ENCODE data around the gene METTL25B.

DNA sequence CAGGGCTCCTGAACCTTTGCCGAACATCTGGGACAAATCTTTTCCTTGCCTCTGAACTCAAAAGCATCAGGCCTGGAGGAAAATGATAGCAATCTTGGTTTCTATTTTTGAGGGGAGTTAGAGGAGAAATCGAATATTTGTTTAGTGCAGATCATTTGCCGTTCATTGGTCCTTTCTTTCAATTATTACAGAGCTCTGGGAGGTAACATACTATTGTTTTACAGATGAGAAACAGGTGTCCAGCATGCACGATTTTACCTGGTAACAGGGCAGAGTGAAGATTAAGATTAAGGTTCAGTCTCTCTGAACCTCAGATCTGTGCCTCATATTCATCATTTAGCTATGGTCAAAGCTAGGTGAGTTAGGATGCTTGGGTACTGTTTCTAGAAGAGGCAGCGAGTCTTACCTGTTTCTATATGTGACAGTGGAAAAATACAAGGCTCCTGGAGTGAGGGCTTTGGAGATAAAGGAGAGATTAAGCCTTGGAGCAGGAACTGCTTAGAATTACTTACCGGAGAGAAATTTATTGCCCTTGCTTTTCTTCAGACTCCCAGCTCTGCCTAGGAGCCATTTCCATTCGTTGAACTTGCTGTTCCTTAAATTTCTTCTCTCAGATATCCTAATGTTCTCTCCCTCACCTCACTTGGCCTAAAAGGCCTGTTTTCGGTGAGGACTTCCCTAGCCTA, 40.5 kb downstream of the METTL25B start:
- TF ChIP-seq, protein P1, sequence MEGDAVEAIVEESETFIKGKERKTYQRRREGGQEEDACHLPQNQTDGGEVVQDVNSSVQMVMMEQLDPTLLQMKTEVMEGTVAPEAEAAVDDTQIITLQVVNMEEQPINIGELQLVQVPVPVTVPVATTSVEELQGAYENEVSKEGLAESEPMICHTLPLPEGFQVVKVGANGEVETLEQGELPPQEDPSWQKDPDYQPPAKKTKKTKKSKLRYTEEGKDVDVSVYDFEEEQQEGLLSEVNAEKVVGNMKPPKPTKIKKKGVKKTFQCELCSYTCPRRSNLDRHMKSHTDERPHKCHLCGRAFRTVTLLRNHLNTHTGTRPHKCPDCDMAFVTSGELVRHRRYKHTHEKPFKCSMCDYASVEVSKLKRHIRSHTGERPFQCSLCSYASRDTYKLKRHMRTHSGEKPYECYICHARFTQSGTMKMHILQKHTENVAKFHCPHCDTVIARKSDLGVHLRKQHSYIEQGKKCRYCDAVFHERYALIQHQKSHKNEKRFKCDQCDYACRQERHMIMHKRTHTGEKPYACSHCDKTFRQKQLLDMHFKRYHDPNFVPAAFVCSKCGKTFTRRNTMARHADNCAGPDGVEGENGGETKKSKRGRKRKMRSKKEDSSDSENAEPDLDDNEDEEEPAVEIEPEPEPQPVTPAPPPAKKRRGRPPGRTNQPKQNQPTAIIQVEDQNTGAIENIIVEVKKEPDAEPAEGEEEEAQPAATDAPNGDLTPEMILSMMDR (IDR thresholded peaks at IDR 0.05) = no peak
- TF ChIP-seq EZH2 (IDR thresholded peaks at IDR 0.05; ENCODE audit: borderline replicate concordance, insufficient read depth, low read depth, low read length, poor library complexity, severe bottlenecking) = no peak

Data from B cell (primary cell).